OCI-LY7 (cell line): ENCODE results near the gene TSSK3. TPM values are rescaled to one million over a fixed set of nuclear protein-coding genes. Genes with fewer than 3 reads are reported as not detected.

ENCODE experiments used
- BruUV-seq: library from RNA; stranded (reverse); fragments of 400-500 nt; replicated peaks from 2 replicates; lab custom pipeline; 2021; lab: Mats Ljungman, UMichigan
- CTCF ChIA-PET: fragments of 300-600 bp; sonication (Branson Sonifier 250); formaldehyde crosslinking; loops from one replicate; lab custom pipeline; 2022; ENCODE audit warnings: antibody characterized with exemption; ENCODE audit not compliant: unreplicated experiment; lab: Charles Lee
- POLR2A ChIA-PET: fragments of 300-600 bp; sonication (Branson Sonifier 250); formaldehyde crosslinking; loops from one replicate; lab custom pipeline; 2022; ENCODE audit warnings: antibody characterized with exemption; lab: Charles Lee
- DNase-seq: peaks from one replicate; pipeline ENCODE4 v3.0.0-alpha.2; 2015; ENCODE audit warnings: low spot score
- H2AFZ ChIP-seq: fragments of 200-600 bp; sonication (generic), shearing (Covaris generic); 2 replicates; pipeline ENCODE4 v1.6.1; 2014; ENCODE audit warnings: mild to moderate bottlenecking, antibody characterized with exemption, low read length, moderate library complexity
- H3K27ac ChIP-seq: fragments of 200-600 bp; sonication (generic); 2 replicates; pipeline ENCODE4 v1.5.1; 2014; ENCODE audit warnings: mixed run types, low read depth, mild to moderate bottlenecking, moderate library complexity, low read length, inconsistent platforms; ENCODE audit not compliant: poor library complexity, severe bottlenecking
- H3K36me3 ChIP-seq: fragments of 200-600 bp; sonication (generic); 2 replicates; pipeline ENCODE4 v1.6.1; 2014; ENCODE audit warnings: mild to moderate bottlenecking, antibody characterized with exemption, low read length, moderate library complexity, mixed read lengths; ENCODE audit not compliant: insufficient read depth
- H3K4me1 ChIP-seq: fragments of 200-600 bp; sonication (generic); 2 replicates; pipeline ENCODE4 v1.5.1; 2014; ENCODE audit warnings: mild to moderate bottlenecking, low read length; ENCODE audit not compliant: insufficient read depth, poor library complexity, severe bottlenecking
- H3K4me2 ChIP-seq: fragments of 200-600 bp; sonication (generic); 2 replicates; pipeline ENCODE4 v1.6.1; 2014; ENCODE audit warnings: mild to moderate bottlenecking, low read length
- H3K4me3 ChIP-seq: fragments of 200-600 bp; sonication (generic); 2 replicates; pipeline ENCODE4 v1.5.1; 2014; ENCODE audit warnings: mild to moderate bottlenecking, low read depth, low read length; ENCODE audit not compliant: poor library complexity, severe bottlenecking
- H3K79me2 ChIP-seq: fragments of 200-600 bp; sonication (generic); 2 replicates; pipeline ENCODE4 v1.6.1; 2016; ENCODE audit warnings: low read depth, mild to moderate bottlenecking, low read length, moderate library complexity, mixed read lengths; ENCODE audit not compliant: insufficient read depth
- H3K9me2 ChIP-seq: fragments of 200-600 bp; sonication (generic); 2 replicates; pipeline ENCODE4 v1.6.1; 2016; ENCODE audit warnings: mild to moderate bottlenecking, low read length, mixed read lengths; ENCODE audit not compliant: insufficient read depth
- H3K9me3 ChIP-seq: fragments of 200-600 bp; sonication (generic); 2 replicates; pipeline ENCODE4 v1.6.1; 2014; ENCODE audit warnings: mild to moderate bottlenecking, mixed run types, low read length, mixed read lengths
- H4K20me1 ChIP-seq: fragments of 200-600 bp; sonication (generic); 2 replicates; pipeline ENCODE4 v1.6.1; 2014; ENCODE audit warnings: mild to moderate bottlenecking, antibody characterized with exemption, low read length, moderate library complexity, mixed read lengths; ENCODE audit not compliant: insufficient read depth
- CTCF ChIP-seq: fragments of 200-600 bp; sonication (generic); conservative IDR thresholded peaks from 2 replicates; pipeline ENCODE4 v1.5.1; 2014; ENCODE audit warnings: mild to moderate bottlenecking, antibody characterized with exemption, low read length, moderate library complexity, mixed read lengths
- EZH2phosphoT487 ChIP-seq: fragments of 200-600 bp; sonication (generic); IDR thresholded peaks from 2 replicates; pipeline ENCODE4 v1.6.1; 2018; ENCODE audit warnings: low read depth, borderline replicate concordance, mild to moderate bottlenecking, mixed run types, antibody characterized with exemption, low read length, moderate library complexity, mixed read lengths
- intact Hi-C: fragments of 100-400 bp; cut with micrococcal nuclease; formaldehyde crosslinking; loops from one replicate; pipeline ENCODE4 v1.10.0; 2022; ENCODE audit not compliant: unreplicated experiment
- total RNA-seq, 2 experiments: library from RNA; depleted of rRNA in 1 of 2; stranded (reverse); fragments of >200 nt in 1 of 2; shearing (Covaris generic) in 1 of 2; gene quantifications; 2 replicates each; pipeline ENCODE4 v1.2.3, GENCODE V29; 2014 to 2022

The TSSK3 gene
- total RNA-seq, 2 experiments from 2014 or later, result 2.0 to 7.8 TPM

DNA sequence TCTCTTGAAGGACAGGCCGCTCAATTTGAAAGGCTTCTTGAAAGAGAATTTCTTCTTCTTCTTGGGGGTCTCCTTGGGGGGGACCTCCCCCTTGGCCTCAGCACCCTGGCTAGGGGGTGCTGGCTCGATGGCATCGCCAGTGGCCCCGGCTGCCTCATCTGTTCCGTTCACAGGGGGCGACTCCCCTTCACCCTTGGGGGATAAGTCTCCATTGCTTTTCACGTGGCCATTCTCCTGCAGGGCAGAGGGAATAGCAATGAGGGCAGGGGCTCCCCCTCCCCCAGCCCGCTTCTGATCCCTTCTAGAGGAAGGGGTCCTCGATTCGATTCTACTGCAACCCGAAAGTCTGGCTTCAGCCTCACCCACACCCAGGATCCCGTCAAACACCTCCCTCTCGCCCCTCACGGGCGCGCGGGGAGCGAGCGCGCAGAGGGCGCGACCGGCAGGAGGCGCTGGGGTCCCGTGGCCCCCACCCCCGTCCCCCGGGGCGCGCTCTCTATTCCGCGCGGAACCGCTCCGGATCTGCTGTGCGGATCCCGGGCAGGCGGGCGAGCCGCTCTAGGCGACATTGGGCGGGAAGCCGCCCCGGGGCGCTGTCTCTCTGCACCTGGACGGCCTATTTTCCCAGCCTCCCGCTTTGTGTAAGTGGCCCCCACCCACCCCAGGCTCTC is 27.3 kb upstream of the TSSK3 start:
- H3K4me3 ChIP-seq, result peak overlapping the region; percentile 85
- no peaks in the 10 kb centered on the region for H3K9me2 ChIP-seq
- ChIA-PET POLR2A (interaction anchor here (0.5 to 1.3 kb wide), 5 partner anchors 13 to 550 kb away, joined by 3 to 8 read pairs (median 3); no protein-coding TSS in a partner anchor), CTCF (no interaction called here)
- DNase-seq, result peak; percentile 80
- no peak for TF ChIP-seq EZH2phosphoT487
- TF ChIP-seq CTCF, result peak; percentile 80
- H3K4me2 ChIP-seq, result peak overlapping the region; percentile 99
- H3K4me1 ChIP-seq, result peaks cover 50% of the 10 kb centered on the region
- no peaks in the 10 kb centered on the region for H3K9me3 ChIP-seq
- peaks cover 27% of the 10 kb centered on the region for H3K79me2 ChIP-seq
- no TSS peak for BruUV-seq
- H3K27ac ChIP-seq, result peak overlapping the region; percentile 64
- peaks cover 50% of the 10 kb centered on the region for H3K36me3 ChIP-seq
- peaks cover 10% of the 10 kb centered on the region for H4K20me1 ChIP-seq
- intact Hi-C loops, result loop anchor here (1.0 to 5.0 kb wide), 4 partner anchors 43 to 482 kb away; partner anchors contain the start of genes HDAC1, S100PBP and YARS1
- no peak overlapping the region for H2AFZ ChIP-seq

GRCh38 chr1:32335535-32335789 is 26.9 kb upstream of the TSSK3 start:
- H3K4me1 ChIP-seq, result peaks cover 50% of the 10 kb centered on the region
- peaks cover 46% of the 10 kb centered on the region for H3K36me3 ChIP-seq
- BruUV-seq, result no TSS peak
- POLR2A ChIA-PET, result interaction anchor here (0.5 to 1.6 kb wide), 8 partner anchors 13 to 550 kb away, joined by 3 to 8 read pairs (median 4); no protein-coding TSS in a partner anchor
- no peak for DNase-seq
- no peaks in the 10 kb centered on the region for H3K9me3 ChIP-seq
- peak overlapping the region; percentile 99 for H3K4me2 ChIP-seq
- H3K9me2 ChIP-seq, result no peaks in the 10 kb centered on the region
- H3K4me3 ChIP-seq, result peak overlapping the region; percentile 85
- H3K27ac ChIP-seq, result peak overlapping the region; percentile 64
- no peak overlapping the region for H2AFZ ChIP-seq
- CTCF ChIA-PET, result no interaction called here
- intact Hi-C loops, result loop anchor here (1.0 to 5.0 kb wide), 4 partner anchors 43 to 482 kb away; partner anchors contain the start of genes HDAC1, S100PBP and YARS1
- TF ChIP-seq CTCF (no peak), EZH2phosphoT487 (no peak)
- peaks cover 27% of the 10 kb centered on the region for H3K79me2 ChIP-seq
- peaks cover 10% of the 10 kb centered on the region for H4K20me1 ChIP-seq
